NAMALWA (cell line): Measurements from ENCODE around the gene RIMKLA.

ENCODE experiments used
- DNase-seq: peaks from one replicate; pipeline ENCODE4 v3.0.0-alpha.2; 2015; ENCODE audit warnings: low spot score

RIMKLA gene

DNA sequence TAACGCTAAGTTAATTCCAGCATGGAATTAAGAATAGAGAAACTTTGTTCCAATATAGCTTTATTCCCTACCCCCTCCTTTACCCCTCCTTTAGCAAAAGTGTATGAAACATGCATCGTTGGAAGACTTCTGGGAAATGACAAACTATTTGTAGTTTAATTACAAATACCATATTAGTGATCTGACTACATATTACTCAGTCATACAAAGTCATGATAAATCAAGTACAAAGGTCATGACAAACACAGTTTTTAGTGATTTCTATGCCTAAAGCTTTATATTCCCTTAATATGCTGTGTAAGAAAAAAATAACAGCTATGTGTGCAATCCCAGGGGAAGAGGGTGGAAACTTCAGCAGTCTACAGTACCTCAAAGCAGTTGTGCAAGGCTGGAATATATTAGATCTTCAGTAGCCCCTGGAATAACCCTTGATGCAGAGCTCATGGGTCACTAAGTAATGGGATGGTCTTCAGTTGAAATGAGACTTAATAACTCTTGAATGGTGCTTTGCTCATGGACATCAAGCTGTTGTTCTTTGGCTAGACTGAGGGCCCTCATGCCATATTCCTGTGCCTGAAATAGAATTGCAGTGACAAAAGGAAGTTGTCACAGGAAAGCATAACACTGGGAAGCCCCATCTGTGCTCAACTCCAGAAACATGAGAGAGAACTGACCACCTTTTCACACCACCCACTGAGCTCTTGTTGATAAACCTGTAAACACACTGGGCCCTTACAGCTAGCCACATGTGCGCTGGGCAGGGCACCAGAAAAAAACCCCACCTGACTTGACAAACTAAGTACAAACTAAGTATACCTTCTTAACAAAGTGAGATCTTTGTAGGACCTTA, 49.9 kb downstream of the RIMKLA start:
- DNase-seq: no peak

DNA sequence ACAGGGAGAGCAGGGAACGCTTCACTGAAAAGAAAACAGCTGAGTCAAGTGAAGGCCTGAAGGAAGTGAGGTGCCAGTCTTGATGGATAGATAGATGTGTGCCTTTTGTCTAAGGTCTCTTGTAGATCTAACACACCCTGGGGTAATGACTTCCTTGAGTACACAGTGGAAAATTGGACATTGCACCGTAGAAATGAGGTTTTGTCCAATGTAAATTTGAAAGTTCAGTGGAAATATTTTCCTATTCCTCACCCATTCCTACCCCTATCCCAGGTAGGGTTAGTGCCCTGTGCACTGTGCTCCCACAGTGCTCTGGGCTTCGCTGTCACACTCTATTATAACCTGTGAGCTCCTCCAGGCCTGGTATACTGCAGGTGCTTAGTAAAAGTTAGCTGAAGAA, 50.9 kb downstream of the RIMKLA start:
- DNase-seq: no peak

DNA sequence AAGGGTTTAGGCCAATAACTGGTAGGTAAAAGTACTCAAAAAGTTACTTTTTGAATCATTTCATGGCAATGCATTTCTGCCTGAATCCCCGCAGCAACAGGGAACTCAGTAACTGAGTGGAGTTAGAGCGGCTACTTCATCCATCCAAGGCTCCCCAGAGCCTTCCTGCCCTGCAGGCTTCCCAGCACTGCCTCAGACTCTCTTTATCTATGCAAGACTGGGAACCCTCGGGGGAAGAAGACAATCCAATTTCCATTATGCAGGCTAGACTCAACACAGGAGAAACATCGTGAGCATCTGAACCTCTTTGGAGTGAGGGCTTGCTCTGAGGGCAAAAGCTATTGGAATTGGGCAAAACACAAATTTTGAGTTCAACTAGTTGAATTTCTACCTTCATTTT, 52.1 kb downstream of the RIMKLA start:
- DNase-seq: no peak

DNA sequence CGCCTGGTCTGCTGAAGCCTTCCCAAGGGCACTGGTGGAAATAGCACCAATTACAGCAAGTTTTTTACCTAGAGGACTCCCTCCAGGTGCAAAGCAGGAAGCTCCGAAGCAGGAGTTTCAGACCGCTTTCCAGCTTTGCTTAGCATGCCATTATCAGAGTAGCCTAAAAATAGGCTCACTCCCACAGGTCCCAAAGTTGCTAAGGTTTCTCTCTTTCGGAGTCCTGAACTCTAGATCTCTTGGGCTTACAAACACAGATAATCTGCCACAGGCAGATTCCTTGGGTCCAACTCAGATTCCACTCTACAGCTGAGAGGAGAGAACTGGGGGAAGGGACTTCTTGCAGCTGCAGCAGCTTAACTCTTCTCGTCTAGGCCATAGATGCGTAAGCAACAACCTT, 52.8 kb downstream of the RIMKLA start:
- DNase-seq: no peak

DNA sequence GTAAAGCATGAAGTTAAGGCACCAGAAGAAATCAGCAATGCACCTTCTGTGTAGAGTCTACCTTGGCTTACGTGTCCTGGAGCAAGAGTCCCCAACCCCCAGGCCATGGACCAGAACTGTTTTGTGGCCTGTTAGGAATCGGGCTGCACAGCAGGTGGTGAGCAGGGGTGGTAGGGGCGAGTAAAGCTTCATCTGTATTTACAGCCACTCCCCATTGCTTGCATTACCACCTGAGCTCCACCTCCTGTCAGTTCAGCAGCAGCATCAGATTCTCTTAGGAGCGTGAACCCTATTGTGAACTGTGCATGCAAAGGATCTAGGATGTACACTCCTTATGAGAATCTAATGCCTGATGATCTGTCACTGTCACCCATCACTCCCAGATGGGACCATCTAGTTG, 53.7 kb downstream of the RIMKLA start:
- no peak for DNase-seq

DNA sequence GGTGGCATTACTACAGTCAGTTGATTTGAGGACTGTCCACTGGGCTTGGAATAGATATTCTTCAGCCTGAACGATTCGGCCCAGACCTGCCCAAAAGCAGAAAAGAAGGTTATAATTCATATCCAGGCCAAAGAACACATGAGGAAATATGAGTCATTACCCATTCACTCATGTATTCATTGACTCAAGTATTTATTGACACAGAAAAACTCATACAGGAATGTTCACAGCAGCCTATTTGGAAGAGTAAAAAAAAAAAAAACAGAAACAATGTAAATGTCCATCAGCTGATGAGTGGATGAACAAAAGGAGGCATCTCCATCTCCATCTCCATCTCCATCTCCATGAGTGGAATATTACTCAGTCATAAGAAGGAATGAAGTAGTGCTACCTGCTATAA, 59.3 kb downstream of the RIMKLA start:
- no peak for DNase-seq

DNA sequence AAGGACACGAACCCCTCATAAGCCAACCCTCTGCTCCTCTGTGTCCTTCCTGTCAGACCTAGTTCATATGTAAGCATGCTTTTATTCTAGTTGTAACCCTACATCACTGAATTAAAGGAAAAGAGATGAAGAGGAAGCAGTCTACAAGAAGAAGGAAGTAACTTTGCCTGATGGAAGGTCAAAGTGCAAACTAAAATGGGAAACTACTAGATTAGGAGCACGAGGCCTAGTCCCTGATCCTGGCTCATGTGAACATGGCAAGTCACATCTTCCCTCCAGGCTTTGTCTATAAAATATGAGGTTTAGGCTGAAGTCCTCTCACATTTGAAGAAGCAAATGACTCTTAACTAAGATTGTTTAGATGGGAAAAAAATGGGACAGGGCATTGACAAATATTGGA, 62.1 kb downstream of the RIMKLA start:
- DNase-seq: no peak

DNA sequence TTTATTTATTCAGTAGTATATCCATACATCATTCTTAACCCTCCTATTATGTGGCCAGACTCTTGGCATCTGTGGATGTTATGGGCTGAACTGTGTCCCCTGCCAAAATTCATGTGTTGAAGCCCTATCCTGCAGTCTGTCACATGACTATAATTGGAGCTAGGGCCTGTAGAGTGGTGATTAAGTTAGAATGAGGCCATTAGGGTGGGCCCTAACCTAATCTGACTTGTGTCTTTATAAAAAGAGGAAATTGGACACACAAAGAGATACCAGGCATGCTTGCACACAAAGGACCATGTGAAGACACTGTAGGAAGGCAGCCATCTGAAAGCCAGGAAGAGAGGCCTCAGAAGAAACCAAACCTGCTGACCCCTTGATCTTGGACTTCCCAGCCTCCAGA, 68.7 kb downstream of the RIMKLA start:
- DNase-seq: no peak

DNA sequence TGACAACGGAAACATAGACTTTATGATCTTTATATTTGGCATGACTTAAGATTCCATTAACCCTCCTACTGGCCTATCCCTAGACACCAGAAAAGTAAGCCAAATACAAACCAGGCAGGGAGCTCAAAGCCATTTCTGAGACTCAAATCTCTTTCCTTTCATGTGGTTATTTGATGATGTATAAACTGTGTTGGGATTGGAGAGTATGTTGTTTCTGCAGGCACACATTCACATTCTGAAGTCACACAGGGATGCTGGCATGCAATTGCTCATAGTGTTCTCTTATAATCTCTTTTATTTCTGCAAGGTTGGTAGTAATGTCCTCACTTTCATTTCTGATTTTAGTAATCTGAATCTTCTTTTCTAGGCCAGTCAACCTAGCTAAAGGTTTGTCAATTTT, 69.5 kb downstream of the RIMKLA start:
- no peak for DNase-seq

DNA sequence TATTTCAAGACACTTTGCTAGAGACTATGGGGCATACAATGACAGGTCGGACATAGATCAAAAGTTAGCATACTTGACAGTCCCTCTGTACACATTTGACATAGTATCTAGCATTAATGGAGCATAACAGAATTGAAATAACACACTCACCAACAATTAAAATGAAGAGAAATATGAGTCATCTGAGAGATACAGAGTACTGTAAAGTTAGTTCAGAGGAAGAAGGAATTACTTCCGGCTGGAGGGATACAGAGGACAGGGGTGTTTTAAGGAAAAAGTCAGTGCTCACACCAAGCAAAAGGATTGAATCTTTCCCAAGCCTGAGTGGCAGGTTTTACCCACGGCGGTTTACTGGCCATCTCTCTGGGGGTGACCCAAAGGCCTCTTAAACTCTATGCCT, 72.8 kb downstream of the RIMKLA start:
- DNase-seq: no peak

DNA sequence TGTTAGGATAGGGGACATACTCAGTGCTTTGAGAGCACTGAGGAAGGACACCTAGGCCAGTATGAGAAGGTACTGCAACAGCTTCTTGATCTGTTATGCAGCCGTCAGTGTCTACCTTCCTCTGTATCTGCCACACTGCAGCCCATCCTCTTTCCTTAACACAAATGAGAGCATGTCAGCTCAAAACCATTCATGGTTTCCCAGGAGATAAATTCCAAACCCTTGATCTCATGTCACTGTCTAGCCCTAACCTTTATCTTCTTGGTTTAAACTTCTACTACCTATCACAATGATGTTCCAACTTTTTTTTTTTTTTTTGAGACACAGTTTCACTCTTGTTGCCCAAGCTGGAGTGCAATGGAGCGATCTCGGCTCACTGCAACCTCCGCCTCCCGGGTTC, 73.8 kb downstream of the RIMKLA start:
- DNase-seq: no peak

DNA sequence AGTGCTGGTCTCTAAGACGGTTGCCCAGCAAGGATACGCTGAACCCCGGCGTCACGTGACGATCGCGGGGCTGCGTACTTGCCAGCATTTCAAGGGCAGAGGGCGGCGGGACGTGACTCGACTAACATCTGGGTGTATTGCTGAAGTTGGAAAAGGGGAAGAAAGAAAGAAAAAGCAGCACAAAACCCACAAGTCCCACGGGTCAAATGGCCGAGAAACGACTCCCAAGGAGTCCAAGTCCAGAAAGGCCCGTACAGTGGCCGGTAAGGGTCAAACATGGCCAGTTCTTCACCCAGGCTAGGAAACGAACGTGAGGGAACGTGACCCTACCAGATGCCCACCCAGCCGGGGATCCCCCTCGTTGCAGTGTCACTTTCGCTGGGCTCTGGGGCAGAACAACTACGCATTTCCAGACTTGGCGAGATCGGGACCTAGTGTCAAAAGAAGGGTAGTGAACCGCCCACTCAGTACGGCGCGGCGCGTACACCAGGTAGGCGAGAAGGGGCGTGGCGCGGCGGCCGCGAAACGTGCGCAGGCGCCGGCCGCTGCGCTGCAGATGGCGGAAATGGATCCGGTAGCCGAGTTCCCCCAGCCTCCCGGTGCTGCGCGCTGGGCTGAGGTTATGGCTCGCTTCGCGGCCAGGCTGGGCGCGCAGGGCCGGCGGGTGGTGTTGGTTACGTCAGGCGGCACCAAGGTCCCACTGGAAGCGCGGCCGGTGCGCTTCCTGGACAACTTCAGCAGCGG, 75.6 kb downstream of the RIMKLA start, which contains the start of the genes PPCS and ZMYND12:
Gene PPCS, plus strand, starts transcription at position 534 of the 744 bp plus-strand sequence. Its CDS starts 23 bp downstream, at position 557.
Gene ZMYND12, minus strand, starts transcription at position 13 of the 744 bp plus-strand sequence. CDS start 25 bp downstream, outside the sequence.
- DNase-seq: peak; percentile 89

DNA sequence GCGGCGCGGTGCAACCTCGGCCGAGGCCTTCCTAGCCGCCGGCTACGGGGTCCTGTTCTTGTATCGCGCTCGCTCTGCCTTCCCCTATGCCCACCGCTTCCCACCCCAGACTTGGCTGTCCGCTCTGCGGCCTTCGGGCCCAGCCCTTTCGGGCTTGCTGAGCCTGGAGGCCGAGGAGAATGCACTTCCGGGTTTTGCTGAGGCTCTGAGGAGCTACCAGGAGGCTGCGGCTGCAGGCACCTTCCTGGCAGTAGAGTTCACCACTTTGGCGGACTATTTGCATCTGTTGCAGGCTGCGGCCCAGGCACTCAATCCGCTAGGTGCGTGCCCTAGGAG, 76.1 kb downstream of the RIMKLA start:
- peak; percentile 77 for DNase-seq

DNA sequence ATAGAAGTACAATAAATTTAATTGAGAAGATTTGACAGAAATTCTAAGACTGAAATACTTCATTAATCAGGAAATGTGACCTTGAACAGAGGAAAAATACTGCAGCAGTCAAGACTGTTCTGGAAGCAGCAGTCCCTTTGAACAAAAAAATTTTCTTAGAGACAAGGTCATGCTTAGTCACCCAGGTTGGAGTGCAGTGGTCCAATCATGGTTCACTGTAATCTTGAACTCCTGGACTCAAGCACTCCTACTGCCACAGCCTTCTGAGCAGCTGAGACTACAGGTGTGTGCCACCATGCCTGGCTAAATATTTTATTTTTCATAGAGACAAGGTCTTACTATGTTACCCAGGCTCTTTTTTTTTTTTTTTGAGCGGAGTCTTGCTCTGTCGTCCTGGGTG, 80.6 kb downstream of the RIMKLA start:
- DNase-seq: peak; percentile 7

DNA sequence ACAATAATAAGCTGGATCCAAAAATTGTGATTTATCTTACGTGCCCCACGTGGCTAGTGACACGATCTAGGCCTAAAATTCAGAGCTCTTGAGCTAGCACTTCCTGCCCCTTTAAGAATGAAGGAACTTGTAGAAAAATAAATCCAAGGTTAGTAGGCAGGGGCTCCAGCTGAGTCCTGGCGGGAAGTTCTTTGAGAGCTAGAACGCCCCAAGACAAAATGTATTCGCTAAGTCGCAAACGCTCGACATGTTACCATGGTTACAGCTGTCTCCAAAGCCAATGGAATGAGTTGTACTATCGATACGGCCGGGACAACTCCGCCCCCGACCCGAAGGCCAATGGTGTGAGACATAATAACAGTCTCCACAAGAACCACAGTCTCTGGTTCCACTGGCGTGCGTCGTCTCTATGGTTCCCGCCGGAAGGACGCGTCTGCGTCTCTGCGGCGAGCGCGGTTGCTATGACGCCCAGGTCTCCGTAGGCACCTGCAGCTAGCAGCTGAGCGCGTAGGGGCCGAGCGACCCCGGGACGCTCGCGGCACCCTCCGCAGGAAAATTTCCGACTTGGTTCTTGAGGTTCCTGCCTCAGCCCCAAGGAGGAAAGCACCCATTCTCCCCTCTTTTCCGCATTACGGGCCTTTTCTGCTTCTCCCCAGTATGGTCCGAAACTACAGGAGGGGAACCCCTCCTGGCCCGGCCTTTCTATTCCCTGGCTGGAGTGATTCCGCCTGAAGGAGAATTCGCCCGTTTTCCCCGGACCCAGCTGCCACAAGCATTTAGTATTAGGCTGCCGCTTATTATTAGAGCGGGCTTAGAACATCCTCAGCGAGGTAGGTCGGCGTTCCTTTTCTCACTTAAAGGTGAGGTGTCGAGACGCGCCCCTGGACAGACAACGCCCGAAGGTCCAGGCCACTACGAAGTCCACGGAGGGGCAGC, 82.5 kb downstream of the RIMKLA start, which contains the start of gene CCDC30:
Gene CCDC30, plus strand, starts transcription at position 459 of the 936 bp plus-strand sequence. CDS start 17,266 bp downstream, outside the sequence.
- peak; percentile 99 for DNase-seq

DNA sequence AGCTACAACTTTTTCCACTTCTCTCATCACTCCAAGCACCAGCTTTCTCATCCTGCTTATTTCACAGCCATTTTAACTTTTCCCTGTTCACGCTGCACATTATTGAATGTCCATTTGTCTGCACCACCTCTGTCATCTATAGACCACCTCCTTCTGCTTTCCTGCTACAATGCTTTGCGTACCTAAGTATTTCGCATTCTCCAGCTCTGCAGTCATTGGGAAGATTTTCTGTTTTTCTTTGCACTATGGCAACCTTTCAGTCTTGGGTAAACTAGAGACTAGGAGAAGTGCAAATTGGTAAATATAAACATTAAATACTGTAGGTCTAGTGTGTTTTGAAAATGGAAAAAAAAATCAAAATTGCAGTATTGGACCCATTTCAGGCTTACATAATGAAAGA, 83.3 kb downstream of the RIMKLA start:
- DNase-seq: no peak

DNA sequence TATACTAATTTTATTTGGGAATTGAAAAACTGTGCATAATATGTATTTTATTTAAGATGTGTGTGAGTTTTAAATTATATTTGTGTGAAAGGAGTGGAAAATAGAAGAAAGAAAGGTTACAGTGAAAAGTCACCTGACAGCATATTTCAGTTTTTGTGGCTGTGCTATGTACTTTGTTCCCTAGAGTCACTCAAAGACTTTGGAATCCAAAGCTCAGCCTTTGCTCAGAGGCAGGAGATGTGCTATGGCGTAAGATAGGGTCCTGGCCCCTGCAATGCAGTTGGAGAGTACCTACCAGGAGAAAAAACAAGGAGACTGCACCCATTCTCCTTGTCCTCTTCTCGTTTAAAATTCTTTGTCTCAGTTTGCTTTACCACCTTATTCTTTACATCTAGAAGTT, 85.4 kb downstream of the RIMKLA start:
- no peak for DNase-seq

DNA sequence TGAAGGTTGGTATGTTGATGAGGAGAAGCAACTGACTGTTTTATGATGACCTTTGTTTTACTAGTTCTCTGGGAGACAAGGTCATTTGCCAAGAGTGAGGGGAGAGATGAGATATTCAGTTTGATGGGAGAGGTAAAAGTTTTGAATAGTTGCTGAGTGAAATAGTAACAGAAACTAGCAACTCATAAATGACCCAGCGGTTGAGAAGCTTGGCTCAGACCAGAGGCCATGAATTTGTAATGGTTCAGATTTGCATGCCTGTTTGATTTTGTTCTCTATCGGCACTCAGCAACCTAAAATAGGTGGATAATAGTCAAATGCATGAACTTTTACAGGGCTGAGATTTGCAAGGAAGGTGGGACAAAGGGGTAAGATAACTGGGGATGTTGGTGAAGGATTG, 89.1 kb downstream of the RIMKLA start:
- no peak for DNase-seq
